ES-I3 (cell line): ENCODE measurements around the gene PPIP5K2.

Experiments
- H3K36me3 ChIP-seq: 2 replicates; pipeline ENCODE4 v1.6.1; 2013; ENCODE audit warnings: mild to moderate bottlenecking, low read length, control low read depth, moderate library complexity; ENCODE audit not compliant: insufficient read depth
- H3K4me1 ChIP-seq: 2 replicates; pipeline ENCODE4 v1.6.1; 2013; ENCODE audit warnings: mild to moderate bottlenecking, control low read depth, low read length; ENCODE audit not compliant: insufficient read depth
- H3K9ac ChIP-seq: 2 replicates; pipeline ENCODE4 v1.6.1; 2013; ENCODE audit warnings: low read depth, mild to moderate bottlenecking, low read length, moderate library complexity
- H3K9me3 ChIP-seq: 2 replicates; pipeline ENCODE4 v1.6.1; 2013; ENCODE audit warnings: mild to moderate bottlenecking, low read length, moderate library complexity; ENCODE audit not compliant: control insufficient read depth, insufficient read depth

The PPIP5K2 gene

DNA sequence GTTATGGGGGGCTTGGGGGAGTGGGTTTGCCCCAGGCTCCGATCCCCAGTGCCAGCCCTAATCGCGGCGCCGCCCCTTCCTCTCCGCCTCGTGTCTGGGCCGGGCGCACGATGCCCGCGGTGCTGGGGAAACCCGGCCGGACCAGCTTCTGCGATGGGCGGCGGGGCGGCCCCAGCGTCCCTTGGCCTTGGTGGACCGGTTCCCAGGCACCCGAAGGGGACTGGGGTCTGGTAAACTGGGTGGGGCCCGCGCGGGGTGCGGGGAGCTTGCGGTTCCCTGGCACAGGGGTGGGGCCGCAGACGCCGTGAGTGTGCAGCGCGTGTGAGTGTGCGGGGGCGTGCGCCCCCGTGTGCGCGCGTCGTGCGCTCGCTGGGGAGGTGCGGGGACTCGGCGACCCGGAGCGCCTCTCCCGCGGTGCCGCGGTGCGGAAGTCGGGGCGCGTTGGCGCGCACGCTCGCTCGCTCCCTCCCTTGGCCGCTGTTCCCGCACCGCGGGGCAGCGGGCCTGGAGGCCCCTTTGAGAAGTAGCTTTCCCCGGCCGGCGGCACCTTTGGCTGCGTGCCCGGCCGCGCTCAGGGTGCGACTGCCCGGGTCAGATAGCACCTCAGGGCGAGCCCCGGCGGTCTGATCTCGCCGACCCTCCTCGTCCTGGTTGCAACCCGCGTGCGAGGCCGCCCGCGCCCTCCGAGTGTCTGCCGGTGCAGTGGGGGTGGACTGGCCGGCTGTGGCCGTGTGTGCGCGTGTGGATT is 139.0 kb downstream of the PPIP5K2 start:
- Histone ChIP-seq H3K9me3 (no peaks in the 10 kb centered on the region), H3K36me3 (no peaks in the 10 kb centered on the region), H3K9ac (peak overlapping the region; percentile 76), H3K4me1 (peaks cover 6% of the 10 kb centered on the region)

DNA sequence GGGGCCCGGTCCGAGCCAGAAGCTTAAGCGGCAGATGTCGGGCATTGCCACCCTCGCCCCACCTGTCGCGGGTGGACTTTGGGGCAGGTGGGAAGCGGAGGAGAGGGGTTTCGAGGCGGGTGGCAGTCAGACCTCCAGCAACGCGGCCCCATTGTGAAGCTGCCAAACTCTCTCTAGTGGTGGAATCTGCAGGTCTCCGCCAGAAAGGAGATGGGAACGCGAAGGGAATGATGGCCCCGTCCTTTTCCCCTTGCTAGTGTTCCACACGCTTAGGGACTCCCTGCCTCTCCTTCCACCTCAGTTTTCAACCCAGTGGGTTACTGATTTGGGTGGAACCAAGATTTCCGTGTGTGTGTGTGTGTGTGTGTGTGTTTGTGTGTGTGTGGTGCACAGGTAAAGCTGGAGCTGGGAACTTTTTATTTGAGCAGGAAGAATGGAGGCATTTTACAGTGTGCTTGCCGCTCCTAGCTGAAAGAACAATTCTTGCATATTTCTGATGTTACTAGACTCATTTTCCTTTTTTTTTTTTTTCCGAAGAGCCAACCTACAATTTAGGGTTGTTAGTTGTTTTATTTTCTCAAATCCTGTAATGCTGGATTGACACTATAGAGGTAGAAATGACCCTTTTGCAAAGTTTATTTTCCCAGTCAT is 139.7 kb downstream of the PPIP5K2 start:
- H3K9ac ChIP-seq = peak overlapping the region; percentile 76
- no peaks in the 10 kb centered on the region for H3K36me3 ChIP-seq
- H3K9me3 ChIP-seq = no peaks in the 10 kb centered on the region
- H3K4me1 ChIP-seq = peaks cover 7% of the 10 kb centered on the region

DNA sequence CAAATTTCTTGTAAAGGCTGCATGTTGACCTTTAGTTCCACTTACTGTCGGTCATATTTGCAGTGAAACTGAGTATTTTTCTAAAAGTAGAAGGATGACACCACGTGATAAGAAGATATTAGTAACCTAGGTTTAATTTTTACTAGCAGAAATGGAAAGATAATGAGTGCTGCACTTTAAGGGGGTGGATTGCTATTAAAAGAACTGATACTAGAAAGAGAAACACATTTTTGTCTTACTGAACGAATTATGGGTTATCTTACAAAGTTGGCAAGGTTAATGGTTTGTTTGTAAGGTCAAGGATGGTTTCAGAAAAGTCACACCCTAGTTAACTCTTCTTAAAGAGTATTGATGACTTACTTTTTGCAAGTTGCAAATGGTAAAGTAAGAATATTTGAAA is 140.8 kb downstream of the PPIP5K2 start:
- H3K9me3 ChIP-seq = no peaks in the 10 kb centered on the region
- H3K36me3 ChIP-seq = no peaks in the 10 kb centered on the region
- peaks cover 10% of the 10 kb centered on the region for H3K4me1 ChIP-seq
- H3K9ac ChIP-seq = no peak overlapping the region
